Spleen (tissue), 11 donors: ENCODE results near the gene SH2D7. TPM values are rescaled to one million over a fixed set of nuclear protein-coding genes. Genes with fewer than 3 reads are reported as not detected.
A peak's percentile ranks its signal among the peaks of the same experiment; 100 is the strongest.

Experiments
- DNase-seq: peaks from one replicate; pipeline ENCODE4 v3.0.0-alpha.2; 2020
- H3K27ac ChIP-seq, 8 donors: fragments of 200-600 bp; sonication (generic) in 7 of 8; 1 replicate in 4 of 8; 2 replicates in 4 of 8; pipeline versions ENCODE4 v1.5.0 to v1.8.0; 2016 to 2021; ENCODE audit warnings: inconsistent platforms in 4 of 8, mild to moderate bottlenecking in 4 of 8, moderate library complexity in 1 of 8
- H3K27me3 ChIP-seq, 7 donors: fragments of 200-600 bp; sonication (generic) in 6 of 7; replicated peaks in 1 of 7; 1 replicate in 4 of 7; 2 replicates in 3 of 7; pipeline versions ENCODE4 v1.5.0 to v1.8.0; 2016 to 2021; ENCODE audit warnings: inconsistent platforms in 3 of 7, mild to moderate bottlenecking in 1 of 7
- H3K36me3 ChIP-seq, 6 donors: fragments of 200-600 bp; sonication (generic) in 5 of 6; 1 replicate in 4 of 6; 2 replicates in 2 of 6; pipeline versions ENCODE4 v1.5.0 to v1.8.0; 2016 to 2021; ENCODE audit warnings: inconsistent platforms in 2 of 6
- H3K4me1 ChIP-seq, 6 donors: fragments of 200-600 bp; sonication (generic) in 5 of 6; 1 replicate in 3 of 6; 2 replicates in 3 of 6; pipeline versions ENCODE4 v1.5.0 to v1.8.0; 2016 to 2021; ENCODE audit warnings: inconsistent platforms in 3 of 6
- H3K4me3 ChIP-seq, 8 donors: fragments of 200-600 bp; sonication (generic) in 7 of 8; 1 replicate in 4 of 8; 2 replicates in 4 of 8; pipeline versions ENCODE4 v1.5.0 to v1.8.0; 2016 to 2021; ENCODE audit warnings: inconsistent platforms in 4 of 8, mild to moderate bottlenecking in 4 of 8, moderate library complexity in 2 of 8
- H3K9me3 ChIP-seq, 8 donors: fragments of 200-600 bp; sonication (generic) in 7 of 8; 1 replicate in 4 of 8; 2 replicates in 4 of 8; pipeline versions ENCODE4 v1.5.0 to v1.8.0; 2016 to 2021; ENCODE audit warnings: inconsistent platforms in 4 of 8
- CTCF ChIP-seq, 11 experiments: fragments of 200-600 bp in 7 of 11; fragments of 450-650 bp in 4 of 11; sonication (generic) in 4 of 11; IDR thresholded peaks in 8 of 11; conservative IDR thresholded peaks in 3 of 11; 1 replicate in 7 of 11; 2 replicates in 4 of 11; pipeline versions ENCODE4 v1.4.0 to v1.8.0; 2016 to 2021; ENCODE audit warnings: antibody characterized with exemption in 11 of 11, inconsistent platforms in 4 of 11, mild to moderate bottlenecking in 1 of 11
- POLR2A ChIP-seq, 3 donors: fragments of 450-650 bp; IDR thresholded peaks; one replicate each; pipeline ENCODE4 v1.5.1; 2017; ENCODE audit warnings: antibody characterized with exemption in 3 of 3, mild to moderate bottlenecking in 1 of 3
- POLR2AphosphoS5 ChIP-seq, 3 donors: sonication (generic); formaldehyde crosslinking; IDR thresholded peaks; one replicate each; pipeline ENCODE4 v1.5.1; 2017; ENCODE audit warnings: antibody characterized with exemption in 3 of 3
- WGBS, 5 donors: extraction: QIAGEN DNeasy Blood & Tissue Kit in 3 of 5; methylation state at CpG; one replicate each; pipeline versions ENCODE4 v1.1.5 to v1.1.7; 2013 to 2018; 5-methylcytosine and 5-hydroxymethylcytosine counted together
- intact Hi-C: fragments of 100-400 bp; cut with DNase I; formaldehyde crosslinking; loops from one replicate; pipeline ENCODE4 v1.15.0; 2023; ENCODE audit warnings: low total_unique reads
- polyA plus RNA-seq, 3 donors: library from polyadenylated mRNA; stranded (reverse); fragments of 200-250 nt; gene quantifications; one replicate each; pipeline ENCODE4 v1.2.1, GENCODE V29; 2013
- total RNA-seq, 7 donors: library from RNA; depleted of rRNA in 3 of 7; stranded (reverse); fragments of >200 nt in 3 of 7; fragmentation: NEBNext Ultra II Directional in 4 of 7; extraction: Animal tissue kit (Norgen Biotek cat#: 25700) in 4 of 7; gene quantifications; one replicate each; pipeline versions ENCODE4 v1.1.0 to v1.2.1, GENCODE V29; 2016 to 2021
- donor health status: healthy with polysubstance abuse.
- donor health status: DM: no; HTN: no; CAD: no; lungs with moderate emphysema.
- donor health status: DM: no; HTN: no; CAD: no.
- donor health status: Bipolar disorder and iron deficiency.
- donor health status: healthy.
- donor health status: DM: no; HTN: no; CAD: no.
- donor health status: DM: yes; HTN: yes; CAD: no.

Gene SH2D7
- total and polyA plus RNA-seq, 10 donors: not detected

- DNase-seq: no peak
- TF ChIP-seq CTCF (IDR thresholded peaks at IDR 0.05 in 8 of 11, conservative IDR thresholded peaks at IDR 0.05 in 3 of 11): no peak
- no peak for TF ChIP-seq POLR2A (IDR thresholded peaks at IDR 0.05)
- peak in 2 of 3 donors; percentile 53 to 64 for TF ChIP-seq POLR2AphosphoS5 (IDR thresholded peaks at IDR 0.05)
- H3K27me3 ChIP-seq: no peaks in the 10 kb centered on the region
- peaks cover 0 to 22% (median 7%) of the 10 kb centered on the region in 6 donors for H3K36me3 ChIP-seq
- 3 to 11% (median 9%) methylated on average over 2 of the region's 2 CpGs for WGBS, 5 donors
- intact Hi-C loops: no loop called here
- peak overlapping the region; percentile 53 to 97 (median 82) for H3K27ac ChIP-seq
- peak overlapping the region in 1 of 8 donors; percentile 34 for H3K4me3 ChIP-seq
- no peaks in the 10 kb centered on the region for H3K9me3 ChIP-seq
- peaks cover 65 to 100% (median 98%) of the 10 kb centered on the region in 6 donors for H3K4me1 ChIP-seq
Observed at GRCh38 chr15:78056714-78057269, 35.6 kb upstream of the SH2D7 start.

- H3K4me3 ChIP-seq: no peak overlapping the region
- no peak for DNase-seq
- H3K36me3 ChIP-seq: peaks cover 0 to 13% (median 7%) of the 10 kb centered on the region in 6 donors
- no peaks in the 10 kb centered on the region for H3K9me3 ChIP-seq
- peak overlapping the region in 7 of 8 donors; percentile 53 to 97 (median 92) for H3K27ac ChIP-seq
- 84 to 91% (median 90%) methylated on average over 5 of the region's 5 CpGs for WGBS, 5 donors
- intact Hi-C loops: no loop called here
- peaks cover 67 to 100% (median 98%) of the 10 kb centered on the region in 6 donors for H3K4me1 ChIP-seq
- TF ChIP-seq POLR2A (IDR thresholded peaks at IDR 0.05) (no peak), CTCF (IDR thresholded peaks at IDR 0.05 in 8 of 11, conservative IDR thresholded peaks at IDR 0.05 in 3 of 11) (no peak), POLR2AphosphoS5 (IDR thresholded peaks at IDR 0.05) (no peak)
- H3K27me3 ChIP-seq: no peaks in the 10 kb centered on the region
Observed at GRCh38 chr15:78057803-78058202, 34.6 kb upstream of the SH2D7 start.

GRCh38 chr15:78058401-78058935, 33.9 kb upstream of the SH2D7 start:
- DNase-seq: no peak
- intact Hi-C loops: no loop called here
- no peak for TF ChIP-seq CTCF (IDR thresholded peaks at IDR 0.05 in 8 of 11, conservative IDR thresholded peaks at IDR 0.05 in 3 of 11)
- TF ChIP-seq POLR2AphosphoS5 (IDR thresholded peaks at IDR 0.05): peak in 1 of 3 donors; percentile 19
- no peak for TF ChIP-seq POLR2A (IDR thresholded peaks at IDR 0.05)
- no peaks in the 10 kb centered on the region for H3K9me3 ChIP-seq
- peak overlapping the region; percentile 22 to 97 (median 75) for H3K27ac ChIP-seq
- H3K4me3 ChIP-seq: no peak overlapping the region
- H3K4me1 ChIP-seq: peaks cover 68 to 100% (median 98%) of the 10 kb centered on the region in 6 donors
- peaks cover 0 to 6% (median 4%) of the 10 kb centered on the region in 6 donors for H3K36me3 ChIP-seq
- WGBS, 5 donors: 90 to 98% (median 91%) methylated on average over 10 of the region's 10 CpGs
- no peaks in the 10 kb centered on the region for H3K27me3 ChIP-seq

GRCh38 chr15:78059110-78059839, 33.1 kb upstream of the SH2D7 start:
- 51 to 70% (median 68%) methylated on average over 3 of the region's 3 CpGs for WGBS, 5 donors
- no peaks in the 10 kb centered on the region for H3K9me3 ChIP-seq
- TF ChIP-seq CTCF (IDR thresholded peaks at IDR 0.05 in 8 of 11, conservative IDR thresholded peaks at IDR 0.05 in 3 of 11): no peak
- no peak for TF ChIP-seq POLR2AphosphoS5 (IDR thresholded peaks at IDR 0.05)
- TF ChIP-seq POLR2A (IDR thresholded peaks at IDR 0.05): no peak
- H3K4me3 ChIP-seq: no peak overlapping the region
- no peak for DNase-seq
- H3K27ac ChIP-seq: peak overlapping the region; percentile 22 to 97 (median 75)
- no peaks in the 10 kb centered on the region for H3K36me3 ChIP-seq
- intact Hi-C loops: no loop called here
- H3K27me3 ChIP-seq: no peaks in the 10 kb centered on the region
- peaks cover 75 to 100% (median 99%) of the 10 kb centered on the region in 6 donors for H3K4me1 ChIP-seq
